Central memory CD8-positive, alpha-beta T cell (primary cell): ENCODE measurements around the gene ISCA2.
"Not testable (repeated sequence)": the region's sequence is repeated elsewhere in the genome, so short reads cannot be mapped to it uniquely, and the experiment has no call there.

Source experiments
- ATAC-seq: fragments of 150-1000 bp; cut with Tn5 transposase; replicated peaks from 2 replicates; pipeline ENCODE4 v1.10.0; 2022; ENCODE audit warnings: mild to moderate bottlenecking, moderate FRiP score, moderate number of reproducible peaks; ENCODE audit not compliant: poor library complexity, severe bottlenecking; ENCODE audit errors: extremely low read depth
- DNase-seq, 2 donors: peaks; one replicate each; pipeline ENCODE4 v3.0.0; 2021; ENCODE audit warnings: low spot score in 2 of 2
- H3K27ac Mint-ChIP-seq: one replicate; pipeline ENCODE4 v1.8.0; 2022; ENCODE audit warnings: low read depth, mild to moderate bottlenecking, moderate library complexity, mixed read lengths
- H3K27me3 Mint-ChIP-seq: one replicate; pipeline ENCODE4 v1.8.0; 2022; ENCODE audit warnings: mixed read lengths
- H3K36me3 Mint-ChIP-seq: one replicate; pipeline ENCODE4 v1.8.0; 2022; ENCODE audit warnings: mild to moderate bottlenecking, moderate library complexity, mixed read lengths; ENCODE audit not compliant: insufficient read depth
- H3K4me1 Mint-ChIP-seq: one replicate; pipeline ENCODE4 v1.8.0; 2022; ENCODE audit warnings: mixed read lengths
- H3K4me3 Mint-ChIP-seq: one replicate; pipeline ENCODE4 v1.8.0; 2022; ENCODE audit warnings: mild to moderate bottlenecking, moderate library complexity, mixed read lengths
- H3K9me3 Mint-ChIP-seq: one replicate; pipeline ENCODE4 v1.8.0; 2022; ENCODE audit warnings: mixed read lengths

Gene ISCA2

DNA sequence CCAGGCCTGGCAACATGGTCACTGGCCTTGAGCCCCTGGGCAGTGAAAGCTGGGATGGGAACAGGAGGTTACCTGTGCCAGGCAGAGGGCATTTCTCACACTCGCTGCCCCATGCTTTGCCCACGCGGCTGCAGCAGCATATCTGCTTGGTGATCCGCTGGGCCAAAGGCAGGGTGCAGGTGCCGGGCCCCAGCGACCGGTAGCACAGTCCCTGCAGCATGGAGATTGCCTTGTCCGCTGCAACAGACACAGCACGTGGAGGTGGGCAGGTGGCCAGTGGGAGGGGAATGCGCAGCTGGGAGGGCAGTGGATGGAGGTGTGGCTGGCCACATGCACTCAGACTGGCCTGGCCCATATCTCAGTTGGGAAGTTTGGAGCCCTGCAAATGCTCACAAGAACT, 35.3 kb downstream of the ISCA2 start:
- Mint-ChIP-seq H3K27ac (no peak overlapping the region), H3K9me3 (no peaks in the 10 kb centered on the region)
- no peak for ATAC-seq

GRCh38 chr14:74531006-74531405, 37.4 kb downstream of the ISCA2 start:
- H3K27ac Mint-ChIP-seq = no peak overlapping the region
- no peak overlapping the region for H3K4me3 Mint-ChIP-seq
- peaks cover 9% of the 10 kb centered on the region for H3K27me3 Mint-ChIP-seq
- ATAC-seq = no peak
- peaks cover 2% of the 10 kb centered on the region for H3K4me1 Mint-ChIP-seq
- no peak for DNase-seq
- H3K36me3 Mint-ChIP-seq = no peaks in the 10 kb centered on the region
- H3K9me3 Mint-ChIP-seq = no peaks in the 10 kb centered on the region

More for the DNA sequence above, 35.3 kb downstream of the ISCA2 start:
- Mint-ChIP-seq H3K36me3 (peaks cover 1% of the 10 kb centered on the region), H3K27me3 (peaks cover 24% of the 10 kb centered on the region), H3K4me1 (peaks cover 5% of the 10 kb centered on the region), H3K4me3 (no peak overlapping the region)
- DNase-seq = no peak

DNA sequence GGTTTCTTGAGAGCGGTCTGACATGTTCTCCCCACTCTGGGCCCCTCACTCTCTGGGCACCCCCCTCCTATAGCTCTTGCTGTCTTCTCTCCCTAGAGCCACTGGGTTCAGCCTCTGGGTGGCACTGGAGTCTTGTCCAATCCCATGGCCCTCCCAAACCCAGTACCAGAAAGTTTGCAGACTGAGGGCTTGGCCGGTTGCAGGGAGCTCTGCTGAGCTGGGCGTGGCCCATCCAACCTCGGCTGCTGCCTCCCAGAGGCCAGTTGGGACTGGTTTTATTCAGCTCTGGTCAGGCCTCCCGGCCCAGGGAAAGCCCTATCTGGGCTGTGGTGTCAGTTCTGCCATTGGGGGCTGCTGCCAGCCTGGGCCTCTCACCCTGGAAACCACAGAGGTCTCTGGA, 37.9 kb downstream of the ISCA2 start:
- ATAC-seq = no peak
- Mint-ChIP-seq H3K9me3 (no peaks in the 10 kb centered on the region), H3K4me1 (no peaks in the 10 kb centered on the region), H3K36me3 (no peaks in the 10 kb centered on the region), H3K27ac (no peak overlapping the region), H3K4me3 (no peak overlapping the region), H3K27me3 (peaks cover 4% of the 10 kb centered on the region)
- no peak for DNase-seq

DNA sequence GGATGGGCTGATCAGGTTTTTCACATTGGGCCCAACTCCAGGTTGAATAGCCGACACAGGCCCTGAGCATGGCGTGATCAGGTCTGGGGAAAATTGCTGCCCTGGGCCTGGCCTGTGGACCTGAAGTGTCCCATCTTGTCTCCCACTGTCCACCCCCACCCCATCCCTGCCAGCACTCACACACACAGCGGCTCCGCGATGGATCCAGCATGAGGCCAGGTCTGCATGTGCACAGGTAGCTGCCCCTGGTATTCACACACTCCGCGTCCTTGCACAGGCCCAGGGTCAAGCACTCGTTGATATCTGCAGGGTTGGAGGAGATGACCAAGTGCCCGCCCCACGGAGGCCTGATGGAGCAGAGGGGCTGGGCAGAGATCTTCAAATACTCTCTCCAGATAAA, 38.7 kb downstream of the ISCA2 start:
- Mint-ChIP-seq H3K9me3 (no peaks in the 10 kb centered on the region), H3K27ac (no peak overlapping the region), H3K4me1 (no peaks in the 10 kb centered on the region), H3K4me3 (no peak overlapping the region), H3K27me3 (no peaks in the 10 kb centered on the region), H3K36me3 (no peaks in the 10 kb centered on the region)
- DNase-seq (no peak), ATAC-seq (no peak)

DNA sequence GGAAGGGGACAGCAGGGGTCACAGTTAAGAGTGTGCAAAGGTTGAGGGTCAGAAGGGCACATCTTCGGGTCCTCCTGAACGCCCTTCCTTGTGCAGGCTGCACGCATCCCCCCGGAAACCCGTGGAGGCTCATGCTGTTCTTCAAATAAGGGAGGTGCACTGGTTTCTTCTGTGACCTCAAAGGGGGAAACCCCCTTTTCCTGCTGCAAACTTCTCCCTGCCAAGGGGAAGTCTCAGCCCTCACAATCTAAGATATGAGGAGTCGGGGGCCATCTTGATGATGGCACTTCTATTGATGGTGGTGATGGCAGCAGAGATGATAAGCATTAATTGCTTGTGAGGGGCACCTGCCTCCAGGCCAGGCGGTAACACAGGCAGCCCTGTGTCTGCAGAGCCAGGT, 40.0 kb downstream of the ISCA2 start:
- no peaks in the 10 kb centered on the region for H3K9me3 Mint-ChIP-seq
- no peaks in the 10 kb centered on the region for H3K36me3 Mint-ChIP-seq
- no peak overlapping the region for H3K4me3 Mint-ChIP-seq
- DNase-seq (no peak), ATAC-seq (no peak)
- H3K4me1 Mint-ChIP-seq = no peaks in the 10 kb centered on the region
- H3K27ac Mint-ChIP-seq = no peak overlapping the region
- no peaks in the 10 kb centered on the region for H3K27me3 Mint-ChIP-seq

DNA sequence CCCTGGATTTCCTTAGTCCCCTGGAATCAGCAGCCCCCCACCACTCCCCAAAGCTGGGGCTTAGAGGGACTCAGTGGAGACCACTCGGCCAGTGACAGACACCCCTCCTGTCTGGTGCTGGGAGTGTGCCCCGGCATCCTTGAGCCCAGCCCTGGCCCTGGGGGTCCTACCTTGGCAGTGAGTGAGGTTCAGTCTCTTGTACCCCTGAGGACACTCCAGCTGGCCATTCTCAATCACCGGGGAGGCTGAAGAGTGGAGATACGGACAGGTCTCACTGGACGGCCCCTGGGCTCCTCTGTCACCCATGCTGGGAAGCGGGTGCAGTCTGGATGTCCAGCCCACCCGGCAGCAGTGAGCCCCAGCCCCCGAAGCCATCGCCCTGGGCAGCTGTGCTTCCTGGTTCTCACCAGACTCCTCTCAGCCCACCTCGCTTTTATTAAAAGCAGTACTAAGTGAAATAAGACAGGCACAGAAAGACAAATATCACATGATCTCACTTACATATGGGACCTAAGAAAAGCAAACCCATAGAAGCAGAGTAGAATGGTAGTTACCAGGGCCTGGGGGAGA, 42.3 kb downstream of the ISCA2 start:
- Mint-ChIP-seq H3K4me3 (no peak overlapping the region), H3K27me3 (no peaks in the 10 kb centered on the region), H3K27ac (no peak overlapping the region), H3K36me3 (no peaks in the 10 kb centered on the region), H3K9me3 (no peaks in the 10 kb centered on the region), H3K4me1 (no peaks in the 10 kb centered on the region)
- DNase-seq (no peak), ATAC-seq (no peak)

- H3K27ac Mint-ChIP-seq, H3K27me3 Mint-ChIP-seq, H3K4me3 Mint-ChIP-seq, H3K36me3 Mint-ChIP-seq, H3K9me3 Mint-ChIP-seq, ATAC-seq, DNase-seq, H3K4me1 Mint-ChIP-seq: not testable (repeated sequence)
Observed at GRCh38 chr14:74536336-74536735, 42.8 kb downstream of the ISCA2 start.

DNA sequence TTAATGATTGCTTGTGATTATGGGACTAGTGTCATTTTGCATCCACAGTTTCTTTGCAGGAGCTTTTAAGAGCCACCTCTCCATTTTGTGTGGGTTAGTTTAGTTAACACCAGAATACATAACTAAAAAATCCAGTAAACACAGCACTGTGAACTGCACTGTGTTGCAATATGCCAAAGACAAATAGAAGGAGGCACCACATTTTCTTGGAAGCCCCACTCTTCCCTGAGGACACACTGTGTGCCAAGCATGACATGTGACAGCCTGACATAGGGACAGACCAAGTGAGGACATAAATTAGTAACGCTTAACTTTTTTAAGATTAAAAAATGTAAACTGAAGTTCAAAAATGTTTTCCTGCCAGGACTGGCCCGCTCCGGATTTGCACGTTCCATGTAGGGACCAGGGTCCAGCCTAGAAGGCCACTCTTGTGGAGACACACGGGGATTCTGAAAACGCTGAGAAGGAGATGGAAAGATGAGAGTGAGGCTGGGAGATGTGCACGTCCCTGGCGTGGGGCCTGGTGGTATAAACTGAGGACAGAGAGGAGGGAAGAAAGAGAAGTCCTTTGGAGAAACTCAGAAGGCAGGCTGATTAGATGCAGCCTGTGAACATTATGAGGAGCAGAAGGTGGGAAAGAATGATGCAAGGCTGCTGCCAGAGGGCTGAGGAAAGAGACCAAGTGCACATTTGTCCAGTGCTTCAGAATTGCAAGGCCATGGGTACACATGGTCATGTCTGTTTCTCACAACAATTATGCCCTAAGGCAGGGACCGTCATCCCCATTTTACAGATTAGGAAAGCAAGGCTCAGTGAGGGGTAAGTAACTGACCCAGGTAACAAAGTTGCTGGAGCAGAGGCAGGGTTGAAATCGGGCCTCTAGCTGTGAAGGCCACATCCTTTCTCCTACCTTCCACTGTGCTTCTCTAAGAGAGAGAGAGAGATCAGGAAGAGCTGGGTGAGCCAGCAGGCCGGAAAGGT, 45.1 kb downstream of the ISCA2 start:
- H3K36me3 Mint-ChIP-seq = peaks cover 1% of the 10 kb centered on the region
- no peak overlapping the region for H3K27ac Mint-ChIP-seq
- ATAC-seq = no peak
- no peaks in the 10 kb centered on the region for H3K9me3 Mint-ChIP-seq
- no peak overlapping the region for H3K4me3 Mint-ChIP-seq
- H3K27me3 Mint-ChIP-seq = peaks cover 5% of the 10 kb centered on the region
- H3K4me1 Mint-ChIP-seq = no peaks in the 10 kb centered on the region
- no peak for DNase-seq

DNA sequence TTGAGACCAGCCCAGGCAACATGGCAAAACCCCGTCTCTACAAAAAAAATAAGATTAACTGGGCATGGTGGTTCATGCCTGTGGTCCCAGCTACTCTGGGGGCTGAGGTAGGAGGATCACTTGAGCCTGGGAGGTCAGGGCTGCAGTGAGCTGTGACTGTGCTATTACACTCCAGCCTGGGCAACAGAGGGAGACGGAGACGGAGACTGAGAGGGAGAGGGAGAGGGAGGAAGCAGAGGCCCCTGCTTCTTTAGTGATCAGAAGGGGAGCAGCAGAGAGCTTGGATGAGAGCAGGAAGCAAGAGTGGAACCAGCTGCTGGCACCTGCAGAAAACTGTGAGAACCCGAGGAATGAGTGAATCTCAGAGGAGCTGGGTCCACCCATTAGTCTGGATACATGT, 45.9 kb downstream of the ISCA2 start:
- no peaks in the 10 kb centered on the region for H3K9me3 Mint-ChIP-seq
- no peak overlapping the region for H3K4me3 Mint-ChIP-seq
- no peaks in the 10 kb centered on the region for H3K4me1 Mint-ChIP-seq
- ATAC-seq (no peak), DNase-seq (no peak)
- H3K27me3 Mint-ChIP-seq = peaks cover 9% of the 10 kb centered on the region
- H3K36me3 Mint-ChIP-seq = peaks cover 1% of the 10 kb centered on the region
- H3K27ac Mint-ChIP-seq = no peak overlapping the region

- DNase-seq (no peak), ATAC-seq (no peak)
- Mint-ChIP-seq H3K4me3 (no peak overlapping the region), H3K4me1 (no peaks in the 10 kb centered on the region), H3K9me3 (no peaks in the 10 kb centered on the region), H3K36me3 (peaks cover 1% of the 10 kb centered on the region), H3K27me3 (peaks cover 18% of the 10 kb centered on the region), H3K27ac (no peak overlapping the region)
Observed at GRCh38 chr14:74541225-74541624, 47.7 kb downstream of the ISCA2 start.

GRCh38 chr14:74542056-74542685, 48.6 kb downstream of the ISCA2 start:
- Mint-ChIP-seq H3K27me3 (peaks cover 18% of the 10 kb centered on the region), H3K4me3 (no peak overlapping the region), H3K27ac (no peak overlapping the region), H3K4me1 (no peaks in the 10 kb centered on the region), H3K36me3 (peaks cover 1% of the 10 kb centered on the region), H3K9me3 (no peaks in the 10 kb centered on the region)
- no peak for ATAC-seq
- no peak for DNase-seq

DNA sequence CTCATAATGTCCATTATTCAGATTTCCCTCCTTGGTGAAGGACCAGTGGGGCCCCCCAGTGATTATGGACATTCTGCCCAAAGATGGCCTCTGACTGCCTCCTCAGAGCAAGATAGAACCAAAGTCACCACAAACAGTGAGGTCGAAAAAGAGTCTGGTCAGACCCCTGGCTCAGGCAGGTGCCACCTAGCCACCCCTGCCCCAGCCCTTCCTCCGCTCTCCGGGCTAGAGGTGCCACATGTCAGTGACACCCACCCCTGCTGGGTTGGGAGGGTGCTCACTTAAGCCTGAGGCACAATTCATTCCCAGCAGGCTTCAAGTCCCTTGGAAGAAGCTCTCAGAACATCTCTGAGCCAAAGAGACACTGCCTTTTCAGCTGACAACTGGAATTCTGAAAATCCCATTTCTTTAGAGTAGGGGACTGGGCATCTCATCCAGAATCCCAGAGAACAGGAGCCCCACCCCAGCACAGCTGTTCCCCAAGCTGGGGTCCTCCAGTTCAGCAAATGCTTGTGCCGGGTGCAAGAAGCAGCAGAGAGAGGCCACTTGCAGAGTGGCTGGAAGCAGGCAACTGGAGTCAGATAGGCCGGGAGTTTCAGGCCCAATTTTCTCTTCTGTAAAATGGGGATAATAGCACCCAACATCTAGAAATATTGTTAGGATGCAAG, 50.3 kb downstream of the ISCA2 start:
- ATAC-seq = no peak

More for the DNA sequence above, 50.3 kb downstream of the ISCA2 start:
- DNase-seq = no peak
- Mint-ChIP-seq H3K4me1 (no peaks in the 10 kb centered on the region), H3K4me3 (no peak overlapping the region), H3K36me3 (peaks cover 1% of the 10 kb centered on the region), H3K9me3 (no peaks in the 10 kb centered on the region), H3K27me3 (peaks cover 18% of the 10 kb centered on the region), H3K27ac (no peak overlapping the region)
